ENCODE data around the gene NME4.

DNA sequence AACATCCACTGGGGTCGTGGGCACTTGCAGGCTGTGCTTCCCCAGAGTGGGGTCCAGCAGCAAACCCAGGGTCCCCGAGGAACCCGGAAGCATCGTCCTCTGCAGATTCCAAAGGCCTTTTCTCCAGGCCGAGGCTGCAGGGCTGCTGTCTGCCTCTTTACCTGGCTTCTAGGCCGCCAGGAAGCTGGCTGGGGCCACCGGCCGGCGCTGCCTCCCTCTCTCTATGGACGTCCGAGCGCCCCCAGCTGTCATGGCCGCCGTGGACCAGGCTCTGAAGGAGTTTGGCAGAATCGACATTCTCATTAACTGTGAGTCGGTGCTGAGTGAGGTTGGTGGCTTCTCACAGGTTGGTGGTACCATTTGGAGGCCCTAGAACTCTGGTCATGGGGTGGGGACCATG, 10.3 kb downstream of the NME4 start:
- TF ChIP-seq, protein P1, sequence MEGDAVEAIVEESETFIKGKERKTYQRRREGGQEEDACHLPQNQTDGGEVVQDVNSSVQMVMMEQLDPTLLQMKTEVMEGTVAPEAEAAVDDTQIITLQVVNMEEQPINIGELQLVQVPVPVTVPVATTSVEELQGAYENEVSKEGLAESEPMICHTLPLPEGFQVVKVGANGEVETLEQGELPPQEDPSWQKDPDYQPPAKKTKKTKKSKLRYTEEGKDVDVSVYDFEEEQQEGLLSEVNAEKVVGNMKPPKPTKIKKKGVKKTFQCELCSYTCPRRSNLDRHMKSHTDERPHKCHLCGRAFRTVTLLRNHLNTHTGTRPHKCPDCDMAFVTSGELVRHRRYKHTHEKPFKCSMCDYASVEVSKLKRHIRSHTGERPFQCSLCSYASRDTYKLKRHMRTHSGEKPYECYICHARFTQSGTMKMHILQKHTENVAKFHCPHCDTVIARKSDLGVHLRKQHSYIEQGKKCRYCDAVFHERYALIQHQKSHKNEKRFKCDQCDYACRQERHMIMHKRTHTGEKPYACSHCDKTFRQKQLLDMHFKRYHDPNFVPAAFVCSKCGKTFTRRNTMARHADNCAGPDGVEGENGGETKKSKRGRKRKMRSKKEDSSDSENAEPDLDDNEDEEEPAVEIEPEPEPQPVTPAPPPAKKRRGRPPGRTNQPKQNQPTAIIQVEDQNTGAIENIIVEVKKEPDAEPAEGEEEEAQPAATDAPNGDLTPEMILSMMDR (IDR thresholded peaks at IDR 0.05), result no peak
- no peak for TF ChIP-seq POLR2A (IDR thresholded peaks at IDR 0.05)

Data from thyroid gland (tissue), 4 donors.